Activated CD4-positive, alpha-beta T cell treated with anti-CD3 and anti-CD28 coated beads, Interleukin-2, amount 50 U/mL, for 4 hours (primary cell): Measurements from ENCODE around the gene ERFE.

Source experiments
- DNase-seq, 2 experiments: peaks; one replicate each; pipeline ENCODE4 v3.0.0-alpha.2; 2020

ERFE gene

DNA sequence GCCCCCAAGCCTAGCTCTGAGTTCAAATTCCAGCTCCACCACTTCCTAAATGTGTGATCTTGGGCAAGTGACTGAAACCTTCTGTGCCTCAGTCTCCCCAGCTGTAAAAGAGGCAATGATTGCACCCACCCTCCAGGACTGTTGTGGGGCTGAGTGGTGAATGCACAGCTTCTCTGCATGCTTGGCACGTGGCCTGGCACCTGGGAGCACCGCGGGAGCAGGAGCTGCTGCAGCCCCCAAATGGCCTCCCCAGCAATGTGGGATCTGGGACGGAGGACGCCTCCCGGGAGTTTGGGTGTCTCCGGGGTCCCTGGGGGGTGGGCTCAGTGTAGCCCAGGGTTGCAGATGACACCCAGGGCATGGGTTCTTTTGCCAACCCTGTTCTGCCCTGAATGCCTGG is 18.7 kb upstream of the ERFE start:
- DNase-seq, result no peak

DNA sequence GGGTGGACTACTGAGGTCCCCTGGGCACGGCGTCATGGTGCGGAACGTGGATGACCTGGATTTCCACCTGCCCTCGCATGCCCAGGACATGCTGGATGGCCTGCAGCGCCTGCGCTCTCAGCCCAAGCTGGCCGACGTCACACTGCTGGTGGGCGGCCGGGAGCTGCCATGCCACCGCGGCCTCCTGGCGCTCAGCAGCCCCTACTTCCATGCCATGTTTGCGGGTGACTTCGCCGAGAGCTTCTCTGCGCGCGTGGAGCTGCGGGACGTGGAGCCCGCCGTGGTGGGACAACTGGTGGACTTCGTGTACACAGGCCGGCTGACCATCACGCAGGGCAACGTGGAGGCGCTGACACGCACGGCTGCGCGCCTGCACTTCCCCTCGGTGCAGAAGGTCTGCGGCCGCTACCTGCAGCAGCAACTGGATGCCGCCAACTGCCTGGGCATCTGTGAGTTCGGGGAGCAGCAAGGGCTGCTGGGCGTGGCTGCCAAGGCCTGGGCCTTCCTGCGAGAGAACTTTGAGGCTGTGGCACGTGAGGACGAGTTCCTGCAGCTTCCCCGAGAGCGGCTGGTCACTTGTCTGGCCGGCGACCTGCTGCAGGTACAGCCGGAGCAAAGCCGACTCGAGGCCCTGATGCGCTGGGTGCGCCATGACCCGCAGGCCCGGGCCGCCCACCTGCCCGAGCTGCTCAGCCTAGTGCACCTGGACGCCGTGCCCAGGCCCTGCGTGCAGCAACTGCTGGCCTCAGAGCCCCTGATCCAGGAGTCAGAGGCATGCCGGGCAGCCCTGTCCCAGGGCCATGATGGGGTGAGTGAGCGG is 17.8 kb upstream of the ERFE start:
- no peak for DNase-seq

DNA sequence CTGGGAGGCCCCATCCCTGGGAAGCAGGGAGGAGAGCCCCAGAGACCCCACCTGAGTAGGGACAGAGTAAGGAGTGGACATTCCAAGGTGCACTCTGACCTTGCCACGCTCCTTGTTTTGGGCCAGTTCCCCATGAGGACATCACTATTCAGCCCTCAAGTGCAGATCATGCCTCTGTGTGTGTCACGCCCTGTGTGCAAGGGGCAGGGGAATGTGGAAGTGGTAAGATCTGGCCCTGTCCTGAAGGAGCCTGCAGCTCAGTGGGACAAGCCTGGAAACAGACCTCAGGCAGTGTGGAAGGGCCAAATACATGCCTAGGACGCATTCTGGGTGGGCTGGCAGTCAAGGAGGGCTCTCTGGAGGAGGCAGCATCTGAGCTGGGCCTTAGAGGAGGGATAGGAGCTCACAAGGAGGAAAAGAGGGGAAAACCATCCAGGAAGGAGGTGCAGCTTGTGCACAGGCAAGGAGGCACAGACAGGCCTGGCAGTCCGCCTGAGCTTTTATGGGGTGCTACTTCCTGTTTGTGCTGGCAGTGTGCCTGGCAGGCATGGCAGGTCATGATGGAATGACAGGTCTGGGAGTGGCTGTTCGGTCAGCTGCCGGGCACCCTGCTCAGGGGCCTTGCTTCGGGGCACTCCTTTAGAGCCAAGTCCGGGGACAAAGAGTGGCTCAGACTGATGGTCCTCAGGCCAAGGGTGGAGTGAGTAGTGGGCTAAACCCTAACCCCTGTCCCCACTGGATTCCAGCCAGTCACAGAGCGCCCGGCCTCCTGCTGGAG is 17.0 kb upstream of the ERFE start:
- no peak for DNase-seq

DNA sequence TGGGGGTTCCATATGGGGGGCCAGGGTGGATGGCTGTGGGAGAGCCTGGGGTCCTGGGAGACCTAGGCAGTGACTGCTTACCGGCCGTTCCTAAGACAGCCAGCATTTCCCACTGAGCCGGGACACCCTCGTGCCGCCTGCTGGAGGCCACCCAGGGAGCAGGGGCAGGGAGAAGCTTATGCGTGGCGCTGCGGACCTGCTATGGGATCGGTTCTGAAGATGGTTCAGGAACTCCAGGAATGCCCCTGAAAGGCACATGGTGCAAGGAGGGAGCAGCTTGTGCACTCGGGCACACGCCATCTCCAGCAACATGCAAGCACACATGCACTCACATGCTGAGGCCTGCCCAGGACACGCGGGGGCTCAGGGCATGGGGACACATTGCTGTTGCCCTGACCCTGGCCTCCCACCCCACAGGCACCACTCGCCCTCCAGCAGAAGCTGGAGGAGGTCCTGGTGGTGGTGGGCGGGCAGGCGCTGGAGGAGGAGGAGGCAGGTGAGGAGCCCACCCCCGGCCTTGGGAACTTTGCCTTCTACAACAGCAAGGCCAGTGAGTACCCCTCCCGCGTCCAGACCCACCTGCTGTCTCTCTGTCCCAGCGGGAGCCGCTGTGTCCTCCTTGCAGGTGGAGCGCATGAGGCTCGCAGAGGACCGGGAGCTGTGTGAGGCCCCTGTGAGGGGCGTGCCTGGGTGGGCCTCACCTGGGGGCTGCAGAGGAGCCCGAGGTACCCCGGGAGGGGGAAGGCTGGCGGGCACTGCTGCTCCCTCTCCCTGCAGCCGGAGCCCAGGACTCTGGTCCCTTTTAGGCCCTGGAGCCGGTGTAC is 16.2 kb upstream of the ERFE start:
- no peak for DNase-seq

DNA sequence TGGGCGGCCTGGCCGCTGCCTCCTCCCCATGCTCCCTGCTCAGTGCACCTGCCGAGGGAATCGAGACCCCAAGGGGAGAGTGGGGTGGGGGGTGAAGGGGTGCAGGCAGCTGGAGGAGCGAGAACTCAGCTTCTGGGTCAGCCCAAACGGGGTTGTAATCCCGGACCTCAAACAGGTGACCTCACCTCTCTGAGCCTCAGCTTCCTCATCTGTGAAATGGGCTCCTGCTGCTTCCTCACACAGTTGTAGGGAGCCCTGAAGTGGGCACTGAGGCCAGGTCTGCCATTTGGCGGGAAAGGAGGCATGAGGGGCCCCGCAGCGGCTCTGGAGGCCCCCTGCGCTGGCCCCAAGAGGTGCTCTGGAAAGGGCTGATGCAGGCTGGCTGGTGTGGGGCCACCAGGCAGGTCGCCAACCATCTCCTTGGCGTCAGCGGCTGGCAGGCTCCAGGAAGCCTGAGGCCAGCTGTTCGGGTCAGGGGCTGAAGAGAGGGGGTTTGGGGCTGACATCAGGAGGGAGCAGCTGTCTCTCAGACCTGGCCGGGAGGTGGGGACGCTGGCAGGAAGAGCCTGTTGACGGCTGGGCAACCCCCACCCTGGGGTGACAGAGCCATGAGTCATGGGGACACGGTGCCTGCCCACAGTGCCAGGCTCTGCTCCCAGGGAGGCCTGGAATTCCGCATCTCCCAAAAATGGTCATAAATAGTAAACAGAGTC is 15.4 kb upstream of the ERFE start:
- no peak for DNase-seq

DNA sequence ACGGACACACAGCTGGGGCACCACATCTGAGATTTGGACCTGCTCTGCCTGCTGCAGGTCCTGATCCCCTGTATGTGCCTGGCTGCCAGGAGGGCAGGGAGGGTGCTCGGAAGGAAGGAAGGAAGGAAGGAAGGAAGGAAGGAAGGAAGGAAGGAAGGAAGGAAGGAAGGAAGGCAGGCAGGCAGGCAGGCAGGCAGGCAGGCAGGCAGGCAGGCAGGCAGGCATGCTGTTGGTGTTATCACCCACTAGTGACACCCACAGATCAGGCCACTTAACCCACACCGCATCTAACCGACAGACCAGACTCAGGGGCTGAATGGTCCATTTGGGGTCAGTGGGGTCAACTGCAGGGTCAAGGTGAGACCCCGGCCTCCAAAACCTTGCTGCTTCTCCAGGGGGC is 14.5 kb upstream of the ERFE start:
- DNase-seq, result no peak

DNA sequence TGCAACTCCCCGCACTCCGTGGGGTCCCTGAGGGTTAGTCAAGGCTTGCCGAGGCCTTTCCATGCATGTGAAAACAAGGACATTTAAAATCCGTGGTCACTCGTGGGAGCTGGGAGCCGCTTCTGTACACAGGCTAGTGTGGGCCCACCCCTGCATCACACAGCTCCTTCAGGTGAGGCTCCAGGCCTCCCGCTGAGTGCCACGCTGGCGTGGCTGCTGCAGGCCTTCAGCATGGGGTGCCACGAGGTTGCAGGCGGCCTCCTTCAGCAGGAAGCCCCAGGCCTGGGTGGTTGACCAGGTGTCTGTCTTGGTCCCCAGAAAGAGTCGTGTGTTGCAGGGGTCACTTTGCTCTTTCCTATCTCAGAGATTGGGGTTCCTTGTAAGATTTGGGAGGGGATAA is 13.7 kb upstream of the ERFE start:
- no peak for DNase-seq

DNA sequence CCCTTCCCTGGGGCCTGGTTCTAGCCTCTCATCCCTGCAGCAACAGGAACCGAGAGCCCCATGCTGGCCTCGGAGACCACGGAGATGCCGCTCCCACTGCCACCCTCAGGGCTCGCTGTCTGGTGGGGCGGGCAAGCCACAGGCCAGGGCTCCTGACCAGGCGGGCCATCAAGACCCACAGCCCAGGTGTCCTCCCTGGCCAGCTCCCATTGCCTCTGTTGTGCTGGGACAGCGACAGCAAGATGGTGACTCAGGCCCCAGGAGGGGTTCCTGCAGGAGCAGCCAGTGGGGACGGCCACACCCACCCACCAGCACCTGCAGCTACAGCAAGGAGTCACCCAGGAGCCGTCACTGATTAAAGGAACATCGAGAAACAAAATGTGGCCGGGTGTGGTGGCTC is 12.9 kb upstream of the ERFE start:
- no peak for DNase-seq

DNA sequence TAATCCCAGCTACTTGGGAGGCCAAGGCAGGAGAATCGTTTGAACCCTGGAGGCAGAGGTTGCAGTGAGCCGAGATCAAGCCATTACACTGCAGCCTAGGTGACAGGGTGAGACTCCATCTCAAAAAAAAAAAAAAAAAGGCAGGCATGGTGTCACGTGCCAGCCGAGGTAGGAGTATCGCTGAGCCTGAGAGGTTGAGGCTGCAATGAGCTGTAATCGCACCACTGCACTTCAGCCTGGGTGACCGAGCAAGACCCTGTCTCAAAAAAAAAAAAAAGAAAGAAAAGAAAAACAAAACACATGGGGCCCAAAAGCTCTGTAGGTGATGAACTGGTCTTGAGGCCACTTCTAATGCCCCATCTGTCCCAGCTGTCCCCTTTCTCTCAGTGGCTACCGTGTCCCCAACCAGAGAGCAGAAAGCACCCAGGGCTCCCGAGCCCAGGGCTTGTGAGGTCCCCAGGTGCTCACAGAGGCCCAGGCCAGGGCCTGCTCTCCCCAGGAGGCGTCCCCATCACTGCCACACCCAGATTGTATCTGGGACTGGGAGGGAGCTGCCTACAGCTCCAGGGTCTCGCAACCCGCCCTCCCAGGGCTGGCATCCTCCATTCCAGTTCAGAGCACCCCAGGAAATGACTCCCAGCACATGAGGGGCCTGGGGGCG is 11.8 kb upstream of the ERFE start:
- DNase-seq, result no peak

DNA sequence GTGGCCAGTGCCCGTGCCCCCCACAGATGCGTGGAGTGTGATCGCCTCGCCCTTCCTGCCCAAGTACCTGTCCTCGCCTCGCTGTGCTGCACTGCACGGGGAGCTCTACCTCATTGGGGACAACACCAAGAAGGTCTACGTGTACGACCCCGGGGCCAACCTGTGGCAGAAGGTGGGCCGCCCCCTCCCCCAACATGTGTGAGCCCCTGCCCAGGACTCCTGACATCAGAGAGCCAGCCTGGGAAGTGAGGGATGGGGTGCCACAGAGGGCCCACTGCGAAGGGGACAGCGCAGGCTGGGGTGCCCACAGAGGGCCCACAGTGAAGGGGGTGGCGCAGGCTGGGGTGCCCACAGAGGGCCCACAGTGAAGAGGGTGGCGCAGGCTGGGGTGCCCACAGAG is 9.8 kb upstream of the ERFE start:
- DNase-seq, result no peak

DNA sequence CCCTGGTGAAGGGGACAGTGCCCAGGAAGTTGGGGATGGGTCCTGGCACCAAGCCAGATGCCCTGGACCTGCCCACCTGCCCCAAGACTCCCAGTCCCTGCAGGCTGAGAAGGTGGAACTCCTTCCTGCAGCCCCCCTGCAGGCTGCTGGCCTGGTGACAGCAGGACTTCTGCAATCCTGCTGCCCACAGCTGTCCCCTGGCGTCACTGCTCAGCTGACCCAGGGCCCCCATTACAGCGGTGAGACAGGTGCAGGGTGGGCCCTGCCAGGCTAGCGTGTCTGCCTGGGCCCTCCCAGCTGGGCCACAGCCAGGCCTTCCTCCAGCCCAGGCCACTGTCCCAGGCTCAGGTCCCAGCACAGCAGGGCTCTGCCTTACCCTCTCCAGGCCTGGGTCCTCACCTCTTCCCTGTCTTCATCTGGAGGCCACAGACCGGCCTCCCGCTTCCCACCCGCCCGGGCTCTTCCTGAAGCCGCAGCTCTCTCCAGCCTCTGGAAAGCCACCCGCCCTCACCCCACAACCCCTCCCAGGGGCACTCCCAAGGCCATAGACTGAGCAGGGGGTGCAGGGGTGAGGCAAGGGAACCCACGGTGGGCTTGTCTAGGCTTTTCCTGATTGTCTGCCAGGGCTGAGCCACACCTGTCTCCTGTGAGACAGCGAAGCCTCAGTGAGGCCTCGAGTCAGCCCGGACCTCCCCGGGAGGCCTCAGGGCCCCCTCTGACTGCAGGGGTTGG is 8.8 kb upstream of the ERFE start:
- DNase-seq, result no peak

DNA sequence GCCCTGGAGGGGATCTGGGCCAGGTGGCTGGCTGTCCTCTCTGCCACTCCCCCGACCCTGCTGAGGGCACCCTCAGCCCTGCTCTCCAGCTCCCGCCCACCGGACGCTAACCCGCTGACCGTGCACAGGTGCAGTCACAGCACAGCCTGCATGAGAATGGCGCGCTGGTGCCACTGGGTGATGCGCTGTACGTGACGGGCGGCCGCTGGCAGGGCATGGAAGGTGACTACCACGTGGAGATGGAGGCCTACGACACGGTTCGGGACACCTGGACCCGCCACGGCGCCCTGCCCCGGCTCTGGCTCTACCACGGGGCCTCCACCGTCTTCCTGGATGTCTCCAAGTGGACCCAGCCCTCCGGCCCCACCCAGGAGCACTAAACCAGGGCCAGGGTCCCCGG is 8.1 kb upstream of the ERFE start:
- DNase-seq, result no peak

DNA sequence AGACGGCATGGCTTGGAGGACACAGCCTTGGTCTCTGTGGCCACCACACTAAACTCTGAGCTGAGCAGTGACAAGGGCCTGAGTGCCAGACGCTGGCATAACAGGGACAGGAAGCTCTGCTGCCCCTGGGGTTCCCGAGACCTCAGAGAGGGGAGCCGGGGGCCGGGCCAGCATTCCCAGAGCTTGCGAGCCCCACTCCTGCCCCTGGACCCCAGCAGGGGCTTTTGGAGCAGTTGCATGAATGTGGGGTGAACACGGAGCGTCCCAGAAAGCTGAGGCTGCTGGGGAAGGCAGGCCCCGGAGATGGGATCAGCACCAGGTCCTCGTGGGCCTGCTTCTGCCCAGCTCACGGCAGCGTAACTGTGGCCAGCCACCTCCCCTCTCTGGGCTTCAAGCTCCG is 7.6 kb upstream of the ERFE start:
- DNase-seq, result no peak

DNA sequence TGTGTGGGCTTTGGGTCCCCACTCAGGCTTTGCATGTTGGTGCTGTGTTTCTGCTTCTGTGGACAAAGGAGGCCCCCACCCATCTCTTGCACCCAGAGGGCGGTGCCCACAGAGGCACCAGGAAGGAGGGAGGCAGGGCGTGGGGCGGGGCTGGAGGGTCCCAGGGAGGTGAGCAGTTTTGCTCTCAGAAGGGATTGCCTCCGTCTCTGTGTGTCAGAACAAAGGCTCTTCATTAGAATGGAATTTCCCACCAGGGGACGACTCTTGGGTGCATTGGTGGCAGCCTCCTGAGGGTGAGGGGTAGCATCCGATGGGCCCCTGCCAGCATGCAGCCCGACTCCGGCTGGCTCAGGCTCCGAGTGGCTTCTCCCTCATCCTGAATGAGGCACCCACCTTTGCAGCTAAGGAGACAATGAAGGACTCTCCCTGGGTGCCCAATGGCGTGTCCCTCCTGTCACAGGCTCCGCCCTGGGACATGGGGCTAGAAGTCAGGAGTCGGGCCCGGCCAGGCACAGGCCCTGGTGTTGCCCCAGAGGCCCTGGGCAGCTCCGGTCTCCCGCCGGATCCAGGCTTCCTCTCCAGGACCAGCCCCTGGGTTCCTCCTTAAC is 7.0 kb upstream of the ERFE start:
- DNase-seq, result no peak

DNA sequence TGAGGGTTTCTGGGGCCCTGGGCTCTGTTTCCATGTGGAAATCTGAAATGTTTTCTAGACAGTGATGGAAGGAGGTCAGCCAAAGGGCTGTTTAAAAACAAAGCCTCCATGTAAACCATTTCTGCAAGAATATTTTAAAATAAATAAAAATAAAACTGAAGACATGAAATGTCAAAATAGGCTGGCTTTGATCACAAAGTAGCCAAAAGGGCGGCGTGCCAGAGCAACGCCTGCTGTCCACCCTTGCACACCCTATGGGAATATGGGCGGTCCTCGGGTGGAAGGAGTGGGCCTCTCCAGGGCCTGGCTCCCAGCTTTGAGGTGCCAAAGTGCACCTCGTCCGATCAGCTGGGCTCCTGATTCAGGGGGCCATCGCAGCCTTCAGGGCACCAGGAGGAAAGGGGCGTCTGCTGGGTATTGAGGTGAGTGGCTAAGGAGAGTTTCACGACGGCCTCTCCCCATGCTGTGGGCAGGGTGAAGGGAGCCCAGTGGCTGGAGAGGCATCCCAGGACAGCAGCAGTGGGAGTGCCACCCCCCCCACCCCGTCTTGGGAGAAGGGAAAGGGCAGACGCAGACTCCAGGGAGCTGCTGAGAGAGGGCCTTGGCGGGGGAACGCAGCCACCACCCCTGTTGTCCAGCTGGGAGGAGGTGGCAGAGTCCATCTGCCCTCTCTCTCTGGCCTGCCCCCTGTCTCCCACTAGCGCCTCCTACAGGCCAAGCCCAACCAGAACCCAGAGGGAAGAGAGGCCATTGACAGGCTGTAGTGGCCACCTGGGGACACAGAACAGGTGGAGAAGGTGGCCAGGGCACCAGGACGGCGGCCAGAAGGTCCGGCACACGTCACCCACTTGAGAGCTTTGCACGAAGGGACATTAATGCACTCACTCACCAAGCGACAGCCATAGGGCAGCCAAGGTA is 5.7 kb upstream of the ERFE start:
- DNase-seq, result no peak

DNA sequence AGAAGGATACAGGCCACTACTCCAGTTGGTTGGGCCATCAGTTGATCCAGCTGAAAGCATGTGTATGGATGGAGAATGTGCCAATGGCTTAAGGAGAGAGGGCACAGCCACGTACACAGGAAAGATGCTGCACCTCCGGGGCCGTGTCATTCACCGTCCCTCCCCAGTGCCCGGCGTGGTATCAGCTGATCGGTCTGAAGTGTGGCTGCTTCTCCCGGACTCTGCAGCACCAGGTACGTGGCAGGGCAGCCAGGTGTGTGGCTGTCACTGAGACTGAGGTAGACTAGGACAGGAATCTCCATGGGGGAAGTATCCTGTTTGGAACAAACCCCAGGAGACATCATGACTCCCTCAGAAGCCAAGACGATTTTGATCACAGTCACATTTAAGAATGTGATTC is 4.2 kb upstream of the ERFE start:
- DNase-seq, result no peak

DNA sequence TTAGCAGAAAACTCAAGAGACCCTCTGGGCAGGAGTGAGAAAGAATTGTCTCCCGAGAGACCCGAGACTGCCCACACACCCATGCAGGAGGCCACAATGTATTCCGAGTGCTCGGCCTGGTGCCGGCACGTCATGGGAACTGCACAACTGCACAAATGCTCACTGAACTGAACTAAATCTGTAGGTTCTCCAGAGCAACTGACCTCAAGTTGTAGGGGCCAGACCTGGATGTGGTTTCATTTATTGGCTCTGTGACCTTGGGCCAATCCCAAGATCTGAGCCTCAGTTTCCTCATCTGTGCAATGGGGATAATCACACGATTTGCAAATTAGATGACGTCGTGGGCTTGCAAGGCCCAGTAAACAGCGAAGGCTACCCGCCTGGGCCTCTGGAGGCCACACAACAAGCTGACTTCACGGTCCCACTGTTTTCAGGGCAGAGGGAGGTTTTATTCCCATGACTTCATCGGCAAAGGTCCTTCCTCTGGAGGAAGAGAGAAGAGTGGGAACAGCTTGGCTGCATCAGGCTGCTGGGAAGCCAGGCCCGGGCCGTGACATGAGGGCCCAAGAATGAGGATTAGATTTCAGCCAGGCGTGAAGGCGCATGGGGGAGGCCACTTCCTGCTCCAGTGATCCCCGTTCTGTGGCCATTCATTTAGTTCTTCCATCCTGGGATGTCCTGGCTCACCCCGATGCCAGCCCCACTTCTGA is 3.6 kb upstream of the ERFE start:
- no peak for DNase-seq

DNA sequence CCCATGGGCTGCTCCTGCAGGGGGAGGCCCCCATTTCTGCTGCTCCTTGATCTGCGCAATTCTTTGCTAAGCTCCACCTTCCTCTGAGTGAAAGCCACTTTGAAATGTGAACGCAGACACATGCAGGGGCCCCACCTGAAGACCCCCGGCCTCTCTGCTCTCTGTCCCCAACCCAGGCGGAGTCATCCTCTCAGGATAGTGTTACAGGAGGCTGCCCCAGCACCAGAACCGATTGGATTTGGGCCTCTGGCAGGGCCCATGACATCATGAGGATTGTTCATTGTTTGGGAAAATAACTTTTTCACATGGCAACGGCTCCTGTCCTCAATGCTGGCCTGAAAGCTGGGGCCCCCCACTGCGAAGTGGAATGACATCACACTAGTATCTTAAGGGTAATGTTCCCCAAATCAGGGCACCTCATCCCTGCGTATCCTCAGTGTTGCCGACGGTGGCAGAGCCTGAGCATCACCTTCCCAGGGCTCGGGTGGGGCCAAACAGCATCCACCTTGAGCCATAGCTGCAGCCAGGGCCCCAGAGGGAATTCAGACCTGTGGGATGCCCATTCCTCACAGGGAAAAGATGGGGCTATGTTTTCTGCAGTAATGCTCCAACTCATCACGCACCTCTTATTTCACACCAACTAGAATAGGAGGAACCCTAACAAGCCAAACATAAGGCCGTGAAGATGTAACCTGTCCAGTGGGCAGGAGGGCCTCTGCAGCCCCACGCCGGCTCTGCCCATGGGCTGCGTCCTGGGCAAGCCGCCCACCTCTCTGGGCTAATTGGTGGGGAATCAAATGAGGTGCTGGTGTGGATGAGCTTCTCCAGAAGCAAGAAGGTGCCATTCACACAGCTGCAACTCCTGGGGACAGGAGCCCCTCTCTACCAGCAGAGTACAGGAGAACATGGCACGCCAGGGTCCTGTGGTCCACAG is 2.7 kb upstream of the ERFE start:
- no peak for DNase-seq
